ENCODE measurements around the gene ST13. TPM values are rescaled to one million over a fixed set of nuclear protein-coding genes. Genes with fewer than 3 reads are reported as not detected.
"Not testable (repeated sequence)": the region's sequence is repeated elsewhere in the genome, so short reads cannot be mapped to it uniquely, and the experiment has no call there.

Gene ST13
- total RNA-seq, 1 donor from 2014 or later, result 143 TPM

GRCh38 chr22:40874016-40874415, 17.6 kb upstream of the ST13 start:
- no peak overlapping the region for H3K4me3 ChIP-seq
- TF ChIP-seq POLR2A (IDR thresholded peaks at IDR 0.05) (no peak), CTCF (IDR thresholded peaks at IDR 0.05) (no peak), POLR2AphosphoS5 (IDR thresholded peaks at IDR 0.05; ENCODE audit: insufficient read depth in 1 of 2, low read depth in 1 of 2) (no peak)
- intact Hi-C loops (cut with DNase I), result no loop called here
- no peak overlapping the region for H3K27ac ChIP-seq
- no peaks in the 10 kb centered on the region for H3K9me3 ChIP-seq
- no peaks in the 10 kb centered on the region for H3K4me1 ChIP-seq
- no peaks in the 10 kb centered on the region for H3K27me3 ChIP-seq
- DNase-seq (ENCODE audit: extremely low spot score in 2 of 2), result no peak
- H3K36me3 ChIP-seq, result peaks cover 0 to 28% of the 10 kb centered on the region in 2 donors

GRCh38 chr22:40868379-40868778, 11.9 kb upstream of the ST13 start:
- H3K27ac ChIP-seq; H3K4me3 ChIP-seq; H3K4me1 ChIP-seq; H3K27me3 ChIP-seq; DNase-seq (ENCODE audit: extremely low spot score in 2 of 2); intact Hi-C loops (cut with DNase I); H3K9me3 ChIP-seq: not testable (repeated sequence)
- peaks cover 0 to 19% of the 10 kb centered on the region in 2 donors for H3K36me3 ChIP-seq

- Histone ChIP-seq H3K27ac (no peak overlapping the region), H3K4me3 (no peak overlapping the region), H3K9me3 (no peaks in the 10 kb centered on the region), H3K4me1 (no peaks in the 10 kb centered on the region), H3K36me3 (peaks cover 0 to 19% of the 10 kb centered on the region in 2 donors), H3K27me3 (no peaks in the 10 kb centered on the region)
- intact Hi-C loops (cut with DNase I), result no loop called here
- TF ChIP-seq POLR2AphosphoS5 (IDR thresholded peaks at IDR 0.05; ENCODE audit: insufficient read depth in 1 of 2, low read depth in 1 of 2) (no peak), CTCF (IDR thresholded peaks at IDR 0.05) (no peak), POLR2A (IDR thresholded peaks at IDR 0.05) (no peak)
- DNase-seq (ENCODE audit: extremely low spot score in 2 of 2), result no peak
These were observed 10.7 kb upstream of the ST13 start for GRCh38 chr22:40867109-40867508.

GRCh38 chr22:40862537-40862936, 6.1 kb upstream of the ST13 start:
- Histone ChIP-seq H3K27me3 (no peaks in the 10 kb centered on the region), H3K4me3 (no peak overlapping the region), H3K4me1 (peaks cover 16% of the 10 kb centered on the region), H3K27ac (no peak overlapping the region), H3K9me3 (no peaks in the 10 kb centered on the region), H3K36me3 (peaks cover 0 to 7% of the 10 kb centered on the region in 2 donors)
- intact Hi-C loops (cut with DNase I), result no loop called here
- TF ChIP-seq POLR2AphosphoS5 (IDR thresholded peaks at IDR 0.05; ENCODE audit: insufficient read depth in 1 of 2, low read depth in 1 of 2), result no peak
- TF ChIP-seq POLR2A (IDR thresholded peaks at IDR 0.05), result no peak
- TF ChIP-seq CTCF (IDR thresholded peaks at IDR 0.05), result no peak
- DNase-seq (ENCODE audit: extremely low spot score in 2 of 2), result no peak

GRCh38 chr22:40862013-40862412, 5.6 kb upstream of the ST13 start, which contains the start of gene DNAJB7:
TSS of gene DNAJB7 (minus strand) at chr22:40862113. CDS start at chr22:40861994, 119 bp downstream.
- Histone ChIP-seq H3K36me3 (peaks cover 0 to 7% of the 10 kb centered on the region in 2 donors), H3K4me3 (no peak within 1 kb of the TSS), H3K9me3 (no peaks in the 10 kb centered on the region), H3K27me3 (no peaks in the 10 kb centered on the region), H3K4me1 (peaks cover 17% of the 10 kb centered on the region), H3K27ac (no peak within 1 kb of the TSS)
- no peak for DNase-seq (ENCODE audit: extremely low spot score in 2 of 2)
- TF ChIP-seq POLR2A (IDR thresholded peaks at IDR 0.05), result no peak
- TF ChIP-seq POLR2AphosphoS5 (IDR thresholded peaks at IDR 0.05; ENCODE audit: insufficient read depth in 1 of 2, low read depth in 1 of 2), result no peak
- TF ChIP-seq CTCF (IDR thresholded peaks at IDR 0.05), result no peak
- intact Hi-C loops (cut with DNase I), result no loop called here

Data from vagina (tissue), 2 donors.